ENCODE results near the gene EFNA2.
"Not testable (repeated sequence)": the region's sequence is repeated elsewhere in the genome, so short reads cannot be mapped to it uniquely, and the experiment has no call there.

EFNA2 gene

DNA sequence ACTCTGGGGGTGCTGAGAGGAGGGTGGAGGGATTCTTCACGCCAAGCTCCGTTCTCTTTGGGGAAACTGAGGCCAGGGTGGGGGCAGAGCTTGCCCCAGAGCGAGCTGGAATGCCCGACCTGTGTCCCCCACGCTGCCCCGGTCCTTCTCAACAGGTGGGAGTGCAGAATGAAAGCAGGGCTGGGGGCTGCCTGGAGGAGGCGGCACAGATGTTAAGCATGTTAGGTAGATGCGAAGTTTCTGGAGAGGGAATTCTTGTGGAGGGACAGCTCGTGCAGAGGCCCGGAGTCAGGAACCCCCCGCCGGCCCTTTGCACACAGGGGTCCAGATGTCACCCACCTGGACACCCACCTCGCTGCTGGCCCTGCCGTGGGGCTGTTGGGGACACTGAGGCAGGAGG lies 9.0 kb downstream of the EFNA2 start:
- H3K4me3 ChIP-seq (ENCODE audit: low read depth, low read length): no peak overlapping the region

DNA sequence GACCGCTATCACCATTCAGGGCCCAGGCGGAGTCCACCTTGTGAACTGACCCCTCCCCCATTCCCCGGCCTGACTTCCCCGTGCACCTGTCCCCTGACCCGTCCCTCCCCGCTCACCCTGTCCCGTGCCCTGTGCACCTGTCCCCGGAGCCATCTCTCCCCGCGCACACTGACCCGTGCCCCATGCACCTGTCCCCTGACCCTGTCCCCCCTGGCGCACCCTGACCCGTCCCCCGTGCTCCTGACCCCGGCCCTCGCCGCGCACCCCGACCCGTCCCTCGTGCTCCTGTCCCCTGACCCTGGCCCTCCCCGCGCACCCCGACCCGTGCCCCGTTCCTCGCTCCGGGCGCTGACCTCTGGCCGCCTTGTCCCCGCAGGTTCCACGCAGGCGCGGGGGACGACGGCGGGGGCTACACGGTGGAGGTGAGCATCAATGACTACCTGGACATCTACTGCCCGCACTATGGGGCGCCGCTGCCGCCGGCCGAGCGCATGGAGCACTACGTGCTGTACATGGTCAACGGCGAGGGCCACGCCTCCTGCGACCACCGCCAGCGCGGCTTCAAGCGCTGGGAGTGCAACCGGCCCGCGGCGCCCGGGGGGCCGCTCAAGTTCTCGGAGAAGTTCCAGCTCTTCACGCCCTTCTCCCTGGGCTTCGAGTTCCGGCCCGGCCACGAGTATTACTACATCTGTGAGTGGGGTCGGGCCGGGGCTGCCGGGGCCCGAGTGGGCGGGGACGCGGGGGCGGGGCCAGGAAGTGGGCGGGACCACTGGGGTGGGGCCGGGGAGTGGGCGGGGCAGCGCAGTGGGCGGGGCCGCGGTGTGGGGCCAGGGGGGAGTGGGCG lies 9.7 kb downstream of the EFNA2 start:
- H3K4me3 ChIP-seq (ENCODE audit: low read depth, low read length): peak overlapping the region; percentile 8

DNA sequence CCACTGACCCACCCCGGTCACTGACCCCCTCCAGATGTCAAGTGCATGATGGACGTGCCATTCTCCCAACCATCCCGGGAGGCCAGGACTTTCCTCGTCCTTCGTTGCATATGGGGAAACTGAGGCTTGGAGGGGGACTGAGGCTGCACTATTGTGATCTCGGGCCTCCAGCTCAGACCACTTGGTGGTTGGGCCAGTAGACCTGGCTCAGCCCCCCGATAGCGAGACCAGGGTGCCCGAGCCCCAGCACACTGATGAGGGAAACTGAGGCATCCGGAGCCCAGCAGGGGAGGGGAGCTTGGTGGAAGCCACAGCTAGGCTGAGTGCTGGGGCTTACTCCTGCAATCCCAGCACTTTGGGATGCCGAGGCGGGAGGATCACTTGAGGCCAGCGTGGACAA lies 10.4 kb downstream of the EFNA2 start:
- H3K4me3 ChIP-seq (ENCODE audit: low read depth, low read length): no peak overlapping the region

- H3K4me3 ChIP-seq (ENCODE audit: low read depth, low read length): no peak overlapping the region
Measured at GRCh38 chr19:1296575-1297271, 11.1 kb downstream of the EFNA2 start.

- no peak overlapping the region for H3K4me3 ChIP-seq (ENCODE audit: low read depth, low read length)
Measured at GRCh38 chr19:1298235-1298634, 12.6 kb downstream of the EFNA2 start.

DNA sequence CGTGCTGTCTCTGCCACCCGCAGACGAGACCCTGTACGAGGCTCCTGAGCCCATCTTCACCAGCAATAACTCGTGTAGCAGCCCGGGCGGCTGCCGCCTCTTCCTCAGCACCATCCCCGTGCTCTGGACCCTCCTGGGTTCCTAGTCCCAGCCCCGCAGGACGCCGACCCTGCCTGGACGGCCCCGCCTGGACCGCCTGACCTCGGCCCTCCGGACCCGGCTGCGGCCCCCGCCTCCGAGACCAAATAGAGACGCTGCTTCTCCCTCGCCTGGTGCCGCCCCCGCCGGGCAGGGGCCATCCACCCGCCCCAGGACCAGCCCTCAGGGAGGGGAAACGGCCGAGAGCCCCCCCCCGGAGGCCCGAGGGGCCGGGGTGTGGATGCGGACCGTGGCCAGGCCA lies 14.1 kb downstream of the EFNA2 start:
- H3K4me3 ChIP-seq (ENCODE audit: low read depth, low read length): no peak overlapping the region

DNA sequence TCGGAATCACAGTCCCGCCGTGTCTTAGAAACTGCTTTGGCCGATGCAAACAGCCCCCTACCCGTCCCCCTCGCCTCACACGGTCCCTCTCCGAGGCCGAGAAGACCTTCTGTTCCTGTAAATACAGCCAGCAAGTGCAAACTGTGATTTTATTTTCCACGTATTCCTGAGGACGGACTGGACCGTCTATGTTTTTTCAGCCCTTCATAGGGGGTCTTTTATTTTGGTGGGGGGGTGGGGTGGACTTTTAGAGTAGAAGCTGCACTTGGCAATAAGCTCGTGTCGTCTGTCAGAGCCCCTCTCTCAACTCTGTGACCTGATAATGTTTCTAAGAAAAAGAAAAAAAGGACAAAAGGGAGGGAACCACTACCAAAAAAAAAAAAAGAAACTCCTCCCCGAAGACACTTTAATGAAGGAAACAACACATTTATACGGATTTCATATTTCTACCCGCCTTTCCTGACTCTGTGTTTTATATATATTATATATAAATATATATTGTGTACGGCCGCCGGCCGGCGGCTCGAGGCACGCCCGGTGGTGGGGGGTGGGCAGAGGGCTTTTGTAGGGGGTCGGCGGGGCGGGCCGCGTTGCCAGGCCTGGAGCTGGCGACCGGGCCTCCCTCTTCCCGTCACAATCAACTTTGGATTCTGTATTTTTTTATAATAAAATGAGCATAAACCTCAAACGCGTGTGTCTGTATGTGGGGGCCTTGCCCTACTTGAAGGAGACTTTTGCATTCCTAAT lies 15.2 kb downstream of the EFNA2 start:
- H3K4me3 ChIP-seq (ENCODE audit: low read depth, low read length): no peak overlapping the region

- H3K4me3 ChIP-seq (ENCODE audit: low read depth, low read length): no peak overlapping the region
Measured at GRCh38 chr19:1302533-1303239, 17.0 kb downstream of the EFNA2 start.

GRCh38 chr19:1304197-1304924 lies 18.7 kb downstream of the EFNA2 start:
- H3K4me3 ChIP-seq (ENCODE audit: low read depth, low read length): no peak overlapping the region

- H3K4me3 ChIP-seq (ENCODE audit: low read depth, low read length): not testable (repeated sequence)
Measured at GRCh38 chr19:1305354-1305753, 19.7 kb downstream of the EFNA2 start.

GRCh38 chr19:1307320-1307719 lies 21.6 kb downstream of the EFNA2 start:
- no peak overlapping the region for H3K4me3 ChIP-seq (ENCODE audit: low read depth, low read length)

- no peak overlapping the region for H3K4me3 ChIP-seq (ENCODE audit: low read depth, low read length)
Measured at GRCh38 chr19:1307755-1308303, 22.2 kb downstream of the EFNA2 start.

DNA sequence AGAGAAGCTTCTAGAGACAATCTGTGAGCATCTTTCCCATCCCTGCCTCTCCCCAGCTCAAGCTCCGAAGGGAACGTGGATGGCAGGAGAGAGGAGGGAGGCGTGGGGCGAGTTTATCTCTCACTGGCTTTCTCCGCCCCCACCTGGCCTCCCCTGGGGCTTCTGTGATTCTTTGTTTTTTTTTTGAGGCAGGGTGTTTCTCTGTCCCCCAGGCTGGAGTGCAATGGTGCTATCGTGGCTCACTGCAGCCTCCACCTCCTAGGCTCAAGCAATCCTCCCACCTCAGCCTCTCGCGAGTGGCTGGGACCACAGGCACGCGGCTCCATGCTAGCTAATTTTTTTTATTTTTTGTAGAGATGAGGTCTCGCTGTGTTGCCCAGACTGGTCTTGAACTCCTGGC lies 23.0 kb downstream of the EFNA2 start:
- no peak overlapping the region for H3K4me3 ChIP-seq (ENCODE audit: low read depth, low read length)

GRCh38 chr19:1309977-1310852 lies 24.5 kb downstream of the EFNA2 start:
- H3K4me3 ChIP-seq (ENCODE audit: low read depth, low read length): no peak overlapping the region

- H3K4me3 ChIP-seq (ENCODE audit: low read depth, low read length): no peak overlapping the region
Measured at GRCh38 chr19:1310853-1311180, 25.1 kb downstream of the EFNA2 start.

DNA sequence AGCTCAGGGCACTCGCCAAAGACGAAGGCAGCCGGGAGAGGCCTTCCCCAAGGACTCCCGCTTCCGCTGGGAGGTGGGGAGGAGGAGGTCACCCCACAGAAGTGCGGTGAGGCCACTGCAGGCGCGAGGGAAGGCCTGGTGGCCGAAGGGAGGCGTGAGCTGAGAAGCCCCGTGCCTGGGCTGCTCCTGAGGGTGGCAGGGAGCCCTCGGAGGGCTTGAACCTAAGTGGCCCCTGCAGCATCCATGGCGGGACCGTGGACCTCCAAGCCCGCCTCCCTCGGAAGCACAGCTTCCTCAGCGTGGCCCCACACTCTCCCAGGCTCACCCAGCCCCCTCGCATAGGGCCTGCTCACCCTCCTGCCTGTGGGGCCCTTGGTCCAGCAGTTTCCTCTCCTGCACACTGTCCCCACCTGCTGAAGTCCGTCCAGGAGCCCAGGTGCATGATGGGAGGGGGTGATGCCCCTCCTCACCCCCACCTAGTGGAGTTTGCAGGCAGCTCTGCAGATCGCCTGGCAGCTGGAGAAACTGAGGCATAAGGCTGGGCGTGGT lies 25.9 kb downstream of the EFNA2 start:
- H3K4me3 ChIP-seq (ENCODE audit: low read depth, low read length): no peak overlapping the region

GRCh38 chr19:1312767-1313694 lies 27.4 kb downstream of the EFNA2 start:
- H3K4me3 ChIP-seq (ENCODE audit: low read depth, low read length): no peak overlapping the region

Data from iPS-11a (cell line).